ENCODE results near the gene SMC3. TPM values are rescaled to one million over a fixed set of nuclear protein-coding genes. Genes with fewer than 3 reads are reported as not detected.

The SMC3 gene
- total RNA-seq, 2 experiments from 2014 or later, result 69.7 to 71.2 TPM

GRCh38 chr10:110566472-110567200 lies 859 bp upstream of the SMC3 start:
- peaks cover 22% of the 10 kb centered on the region for H3K27me3 Mint-ChIP-seq
- intact Hi-C loops (cut with micrococcal nuclease), result no loop called here
- peaks cover 18% of the 10 kb centered on the region for H3K36me3 Mint-ChIP-seq (ENCODE audit: low read depth)
- TF ChIP-seq CTCF (IDR thresholded peaks at IDR 0.05), result no peak
- ChIA-PET POLR2A (interaction anchor here (0.6 to 2.8 kb wide), 21 partner anchors 7 to 323 kb away, joined by 3 to 11 read pairs (median 3); partner anchors contain the start of genes DUSP5 and SMNDC1), CTCF (interaction anchor here (0.7 to 2.0 kb wide), 5 partner anchors 20 to 261 kb away, joined by 3 to 6 read pairs (median 3); partner anchors contain the start of gene SMNDC1)
- ATAC-seq, result no peak
- H3K4me3 Mint-ChIP-seq, result peak overlapping the region; percentile 98
- H3K9me3 Mint-ChIP-seq, result no peaks in the 10 kb centered on the region
- peak overlapping the region; percentile 99 for H3K27ac Mint-ChIP-seq
- DNase-seq, result no peak
- H3K4me1 Mint-ChIP-seq (ENCODE audit: low read depth), result peaks cover 27% of the 10 kb centered on the region

GRCh38 chr10:110568055-110568735 lies 700 bp downstream of the SMC3 start:
- Mint-ChIP-seq H3K36me3 (ENCODE audit: low read depth) (peaks cover 25% of the 10 kb centered on the region), H3K4me1 (ENCODE audit: low read depth) (peaks cover 38% of the 10 kb centered on the region), H3K27me3 (peaks cover 14% of the 10 kb centered on the region), H3K27ac (peak overlapping the region; percentile 99), H3K4me3 (peak overlapping the region; percentile 98), H3K9me3 (no peaks in the 10 kb centered on the region)
- TF ChIP-seq CTCF (IDR thresholded peaks at IDR 0.05), result no peak
- DNase-seq (peak; percentile 74), ATAC-seq (peak; percentile 40)
- ChIA-PET CTCF (no interaction called here), POLR2A (interaction anchor here (0.9 to 2.8 kb wide), 6 partner anchors 11 to 263 kb away, joined by 3 to 11 read pairs (median 4); partner anchors contain the start of gene SMNDC1)
- intact Hi-C loops (cut with micrococcal nuclease), result no loop called here

GRCh38 chr10:110569122-110569521 lies 1.6 kb downstream of the SMC3 start:
- Mint-ChIP-seq H3K36me3 (ENCODE audit: low read depth) (peaks cover 25% of the 10 kb centered on the region), H3K27me3 (peaks cover 6% of the 10 kb centered on the region), H3K4me3 (peak overlapping the region; percentile 98), H3K4me1 (ENCODE audit: low read depth) (peaks cover 39% of the 10 kb centered on the region), H3K9me3 (no peaks in the 10 kb centered on the region), H3K27ac (peak overlapping the region; percentile 67)
- TF ChIP-seq CTCF (IDR thresholded peaks at IDR 0.05), result no peak
- intact Hi-C loops (cut with micrococcal nuclease), result no loop called here
- POLR2A ChIA-PET, result interaction anchor here (0.9 to 2.8 kb wide), 4 partner anchors 17 to 322 kb away, joined by 3 to 11 read pairs (median 4); no protein-coding TSS in a partner anchor
- CTCF ChIA-PET, result no interaction called here
- no peak for DNase-seq
- ATAC-seq, result no peak

- no peak for TF ChIP-seq CTCF (IDR thresholded peaks at IDR 0.05)
- Mint-ChIP-seq H3K4me3 (peak overlapping the region; percentile 98), H3K27ac (peak overlapping the region; percentile 27), H3K9me3 (no peaks in the 10 kb centered on the region), H3K36me3 (ENCODE audit: low read depth) (peaks cover 29% of the 10 kb centered on the region), H3K27me3 (peaks cover 1% of the 10 kb centered on the region), H3K4me1 (ENCODE audit: low read depth) (peaks cover 45% of the 10 kb centered on the region)
- no peak for ATAC-seq
- intact Hi-C loops (cut with micrococcal nuclease), result no loop called here
- no peak for DNase-seq
- ChIA-PET POLR2A (interaction anchor here (0.6 to 2.5 kb wide), 5 partner anchors 16 to 321 kb away, joined by 3 to 6 read pairs (median 4); no protein-coding TSS in a partner anchor), CTCF (interaction anchor here (0.7 kb wide), 1 partner anchor 506 kb away, joined by 3 read pairs; no protein-coding TSS in a partner anchor)
Observed at GRCh38 chr10:110569736-110570135, 2.2 kb downstream of the SMC3 start.
